ENCODE results near the gene CABP7.

CABP7 gene

GRCh38 chr22:29719899-29720645 lies at the start of gene CABP7:
Gene CABP7, plus strand, starts transcription at chr22:29720003. Its CDS starts 422 bp downstream, at chr22:29720425.
- no peak for TF ChIP-seq CTCF (conservative IDR thresholded peaks at IDR 0.05; ENCODE audit: low read depth, low read length)
- DNase-seq (ENCODE audit: low read depth), result no peak
- peak within 1 kb of the TSS; percentile 20 for H3K4me3 ChIP-seq (ENCODE audit: low read length)

GRCh38 chr22:29670626-29671025 lies 49.2 kb upstream of the CABP7 start:
- no peak for DNase-seq (ENCODE audit: low read depth)
- no peak overlapping the region for H3K4me3 ChIP-seq (ENCODE audit: low read length)
- TF ChIP-seq CTCF (conservative IDR thresholded peaks at IDR 0.05; ENCODE audit: low read depth, low read length), result no peak

- TF ChIP-seq CTCF (conservative IDR thresholded peaks at IDR 0.05; ENCODE audit: low read depth, low read length), result no peak
- no peak overlapping the region for H3K4me3 ChIP-seq (ENCODE audit: low read length)
- no peak for DNase-seq (ENCODE audit: low read depth)
These were observed 46.3 kb upstream of the CABP7 start for GRCh38 chr22:29673361-29674066.

- no peak for DNase-seq (ENCODE audit: low read depth)
- no peak for TF ChIP-seq CTCF (conservative IDR thresholded peaks at IDR 0.05; ENCODE audit: low read depth, low read length)
- H3K4me3 ChIP-seq (ENCODE audit: low read length), result no peak overlapping the region
These were observed 45.7 kb upstream of the CABP7 start for GRCh38 chr22:29674121-29674520.

GRCh38 chr22:29679316-29679715 lies 40.5 kb upstream of the CABP7 start:
- DNase-seq (ENCODE audit: low read depth), result no peak
- no peak for TF ChIP-seq CTCF (conservative IDR thresholded peaks at IDR 0.05; ENCODE audit: low read depth, low read length)

GRCh38 chr22:29683536-29683935 lies 36.3 kb upstream of the CABP7 start:
- TF ChIP-seq CTCF (conservative IDR thresholded peaks at IDR 0.05; ENCODE audit: low read depth, low read length), result no peak
- no peak for DNase-seq (ENCODE audit: low read depth)
- H3K4me3 ChIP-seq (ENCODE audit: low read length), result no peak overlapping the region

More at GRCh38 chr22:29679316-29679715, 40.5 kb upstream of the CABP7 start:
- no peak overlapping the region for H3K4me3 ChIP-seq (ENCODE audit: low read length)

GRCh38 chr22:29684244-29684643 lies 35.6 kb upstream of the CABP7 start:
- H3K4me3 ChIP-seq (ENCODE audit: low read length), result no peak overlapping the region
- no peak for DNase-seq (ENCODE audit: low read depth)
- no peak for TF ChIP-seq CTCF (conservative IDR thresholded peaks at IDR 0.05; ENCODE audit: low read depth, low read length)
